GM12892 (cell line): Measurements from ENCODE around the gene ARMC9.

Experiments used
- POLR2A ChIP-seq: IDR thresholded peaks from 2 replicates; pipeline ENCODE4 v1.6.1; 2011; ENCODE audit warnings: low read depth, low read length, control low read depth
- TAF1 ChIP-seq: IDR thresholded peaks from 2 replicates; pipeline ENCODE4 v1.6.1; 2011; ENCODE audit warnings: low read depth, mild to moderate bottlenecking, control low read depth, low read length, borderline replicate concordance

- TF ChIP-seq TAF1 (no peak), POLR2A (no peak)
Measured at GRCh38 chr2:231213931-231214642, 15.7 kb downstream of the ARMC9 start.
